Spleen (tissue), 7 donors: ENCODE results near the gene ZNF836.
A peak's percentile ranks its signal among the peaks of the same experiment; 100 is the strongest.

Source experiments
- CTCF ChIP-seq, 11 experiments: fragments of 200-600 bp in 7 of 11; fragments of 450-650 bp in 4 of 11; sonication (generic) in 4 of 11; IDR thresholded peaks in 8 of 11; conservative IDR thresholded peaks in 3 of 11; 1 replicate in 7 of 11; 2 replicates in 4 of 11; pipeline versions ENCODE4 v1.4.0 to v1.8.0; 2016 to 2021; ENCODE audit warnings: antibody characterized with exemption in 11 of 11, inconsistent platforms in 4 of 11, mild to moderate bottlenecking in 1 of 11
- POLR2AphosphoS5 ChIP-seq, 3 donors: sonication (generic); formaldehyde crosslinking; IDR thresholded peaks; one replicate each; pipeline ENCODE4 v1.5.1; 2017; ENCODE audit warnings: antibody characterized with exemption in 3 of 3
- donor health status: DM: no; HTN: no; CAD: no; lungs with moderate emphysema.
- donor health status: DM: no; HTN: no; CAD: no.
- donor health status: DM: no; HTN: no; CAD: no.

GRCh38 chr19:52189735-52190486 is 18.5 kb upstream of the ZNF836 start, which contains the start of gene PPP2R1A:
- TF ChIP-seq CTCF (IDR thresholded peaks at IDR 0.05 in 8 of 11, conservative IDR thresholded peaks at IDR 0.05 in 3 of 11) = peak in 2 of 11 experiments; percentile 16 to 19
- TF ChIP-seq POLR2AphosphoS5 (IDR thresholded peaks at IDR 0.05) = peak; percentile 89 to 97 (median 91)
